HG03139 (cell line): Measurements from ENCODE around the gene KMT2A.
"Not testable (repeated sequence)": the region's sequence is repeated elsewhere in the genome, so short reads cannot be mapped to it uniquely, and the experiment has no call there.

ENCODE experiments used
- ATAC-seq: cut with Tn5 transposase; IDR thresholded peaks from one replicate; pipeline ENCODE4 v1.9.1; 2021; ENCODE audit not compliant: unreplicated experiment

The KMT2A gene

GRCh38 chr11:118434553-118435289 is 1.6 kb upstream of the KMT2A start:
- no peak for ATAC-seq

GRCh38 chr11:118435290-118435892 is 901 bp upstream of the KMT2A start:
- peak; percentile 32 for ATAC-seq

- ATAC-seq: peak; percentile 11
Observed at GRCh38 chr11:118436639-118437207, 431 bp downstream of the KMT2A start.

DNA sequence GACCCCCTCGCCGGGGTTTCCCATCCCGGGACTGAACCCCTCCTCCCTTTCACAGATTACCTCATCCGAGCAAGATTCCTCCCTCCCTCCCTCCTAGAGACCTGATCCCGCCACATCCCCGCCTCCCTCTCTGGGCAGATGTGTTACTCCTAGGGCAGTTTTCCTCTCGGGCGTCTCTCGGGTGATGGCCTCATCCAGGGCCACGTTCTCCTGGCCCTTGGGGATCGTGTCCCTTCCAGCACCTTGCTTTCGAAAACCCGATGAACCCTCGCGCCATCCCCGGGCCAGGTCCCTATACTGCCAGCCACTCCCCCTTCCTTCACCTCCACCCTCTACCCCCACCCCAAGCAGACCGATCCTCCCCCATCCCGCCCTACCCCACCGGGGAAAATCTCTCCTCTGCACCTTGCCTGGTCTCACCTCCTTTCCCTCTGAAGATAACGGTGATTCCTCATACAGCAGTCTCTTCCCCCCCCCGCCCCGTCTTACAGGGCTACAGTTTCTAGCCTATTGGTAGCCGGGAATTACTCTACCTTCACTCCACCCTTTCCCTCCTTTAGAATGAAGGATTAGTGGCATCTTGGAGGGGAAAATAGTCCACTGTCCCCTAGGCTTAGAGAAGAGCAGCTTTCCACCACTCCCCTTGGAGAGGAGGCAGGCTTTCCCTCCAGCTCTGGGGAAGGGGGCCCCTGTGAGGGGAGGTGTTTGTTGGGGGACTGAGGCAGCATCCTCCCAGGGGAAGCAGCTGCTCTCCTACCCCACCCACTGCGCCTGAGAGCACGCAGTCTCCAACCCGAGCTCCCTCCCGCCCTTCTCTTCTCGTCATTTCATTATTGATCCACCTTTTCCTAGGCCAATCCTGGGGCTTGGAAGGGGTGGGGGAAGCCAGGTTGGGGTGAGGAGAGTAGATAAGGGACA is 1.2 kb downstream of the KMT2A start:
- ATAC-seq: no peak

DNA sequence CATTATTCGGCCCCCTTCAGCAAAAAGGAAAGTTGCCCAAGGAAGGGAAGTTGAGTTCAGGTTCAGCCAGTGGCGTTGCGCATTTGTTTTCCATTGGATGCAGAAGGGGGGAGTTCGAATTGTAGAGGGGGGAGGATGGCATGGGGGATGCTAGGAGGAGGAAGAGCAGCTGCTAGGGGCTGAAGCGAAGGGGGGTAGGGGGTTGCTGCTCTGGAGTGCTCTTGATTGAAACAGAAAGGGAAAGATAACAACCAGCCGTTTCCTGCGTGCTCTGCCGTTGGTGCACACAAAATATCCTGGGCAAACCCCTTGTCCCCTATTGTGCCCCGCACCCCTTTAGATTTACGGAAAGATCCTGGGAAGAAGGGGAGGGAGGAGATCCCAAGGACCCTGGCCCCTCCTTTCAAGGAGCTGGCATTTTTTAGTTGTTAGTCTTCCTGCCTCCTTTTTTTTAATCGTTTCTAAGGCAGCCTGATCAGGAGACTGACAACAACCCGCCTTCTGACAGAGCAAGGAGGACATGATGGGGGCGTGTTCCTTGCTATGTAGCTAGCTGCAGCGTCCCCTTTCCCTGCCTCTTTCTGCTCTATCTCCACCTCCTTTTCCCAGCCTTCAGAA is 2.1 kb downstream of the KMT2A start:
- no peak for ATAC-seq

GRCh38 chr11:118439646-118440045 is 3.4 kb downstream of the KMT2A start:
- no peak for ATAC-seq

GRCh38 chr11:118441770-118442275 is 5.5 kb downstream of the KMT2A start:
- no peak for ATAC-seq

DNA sequence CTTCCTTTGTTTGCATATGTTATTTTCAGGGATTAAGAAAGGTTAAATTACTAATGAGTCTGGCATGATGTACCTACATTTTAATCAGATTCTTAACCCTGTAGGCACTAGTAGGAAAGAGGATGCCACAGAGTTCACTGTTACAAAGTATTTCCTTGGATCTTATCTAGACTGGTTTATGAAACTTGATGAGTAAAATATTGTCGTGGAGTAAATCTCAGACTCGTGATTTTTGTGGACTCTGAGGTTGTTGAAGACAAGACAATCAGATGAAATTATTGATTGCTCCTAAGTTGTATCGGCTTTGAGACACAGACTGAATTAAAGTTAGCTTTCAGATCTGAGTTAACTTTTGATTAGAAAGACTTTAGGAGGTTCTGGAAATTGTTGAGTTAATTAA is 6.0 kb downstream of the KMT2A start:
- ATAC-seq: no peak

DNA sequence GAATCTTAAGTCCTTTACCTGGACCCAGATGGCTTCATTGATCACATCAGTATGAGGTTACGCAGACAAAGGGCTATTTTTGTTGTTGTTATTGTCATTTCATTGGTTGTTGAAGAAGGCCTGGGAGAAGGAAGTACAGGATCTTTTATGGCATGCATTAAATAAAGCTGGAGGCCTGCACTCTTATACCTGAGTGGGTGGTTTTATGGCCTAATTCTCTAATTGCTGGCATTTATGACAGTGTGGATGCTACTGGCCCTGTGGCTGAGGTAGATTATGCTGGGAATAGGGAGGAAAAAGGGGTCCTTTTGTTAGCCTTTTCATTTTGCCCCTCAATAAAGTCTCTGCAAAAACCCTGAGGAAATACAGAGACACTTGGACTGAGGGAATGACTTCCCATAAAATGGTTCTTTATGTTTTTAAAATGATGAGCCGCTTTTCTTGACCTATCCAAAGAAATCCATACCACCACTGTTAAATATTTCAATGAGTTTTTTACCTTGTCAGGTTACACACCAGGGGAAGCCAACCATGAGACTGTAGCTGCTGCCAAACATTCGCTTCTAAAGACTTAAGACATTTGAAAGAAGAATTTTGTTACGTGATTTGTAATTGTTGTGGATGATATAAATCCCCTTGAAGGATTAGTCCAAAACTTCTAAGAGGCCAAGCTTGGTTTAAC is 6.8 kb downstream of the KMT2A start:
- no peak for ATAC-seq

GRCh38 chr11:118443590-118444218 is 7.4 kb downstream of the KMT2A start:
- ATAC-seq: no peak

- no peak for ATAC-seq
Observed at GRCh38 chr11:118447423-118447822, 11.1 kb downstream of the KMT2A start.

GRCh38 chr11:118448294-118448693 is 12.0 kb downstream of the KMT2A start:
- peak; percentile 71 for ATAC-seq

DNA sequence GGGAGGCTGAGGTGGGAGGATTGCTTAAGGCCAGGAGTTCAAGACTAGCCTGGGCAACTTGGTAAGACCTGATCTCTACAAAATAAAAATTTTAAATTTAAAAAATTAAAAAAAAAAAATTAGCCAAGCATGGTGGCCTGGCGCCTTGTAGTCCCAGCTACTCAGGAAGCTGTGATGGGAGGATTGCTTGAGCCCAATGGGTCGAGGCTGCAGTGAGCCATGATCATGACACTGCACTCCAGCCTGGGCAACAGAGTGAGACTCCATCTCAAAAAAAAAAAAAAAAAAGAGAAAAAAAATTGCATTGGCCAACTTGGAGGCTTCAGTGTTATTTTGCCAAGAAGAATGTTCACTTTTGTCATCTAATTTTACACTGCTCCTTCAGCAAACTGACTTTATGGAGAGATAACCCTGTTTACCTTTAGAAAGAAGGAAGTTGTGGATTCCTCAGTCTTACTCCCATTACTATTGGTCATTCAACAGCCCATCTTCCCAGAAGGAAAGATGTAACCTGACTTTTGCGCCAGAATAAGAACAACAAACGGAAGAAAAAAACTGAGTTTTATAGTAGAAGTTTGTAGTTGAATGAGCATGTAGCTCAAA is 13.1 kb downstream of the KMT2A start:
- no peak for ATAC-seq

DNA sequence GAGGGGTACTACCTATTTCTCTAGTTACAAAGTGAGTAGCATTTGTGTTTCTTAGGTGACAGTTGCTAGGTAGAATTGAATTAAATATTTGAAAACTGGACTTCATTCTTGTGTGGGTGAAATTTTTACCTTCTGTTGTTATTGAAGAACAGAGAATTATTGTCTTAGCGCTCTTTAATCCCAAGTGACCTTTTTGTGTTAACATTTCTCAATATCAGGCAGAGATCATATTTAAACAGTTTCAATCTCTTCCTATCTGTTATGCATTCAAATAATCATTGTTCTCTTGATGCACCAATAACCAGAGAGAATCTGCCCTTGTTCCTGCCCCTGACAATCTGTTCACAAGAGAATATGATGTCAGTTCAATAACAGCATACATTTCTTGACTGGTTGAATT is 14.2 kb downstream of the KMT2A start:
- no peak for ATAC-seq

DNA sequence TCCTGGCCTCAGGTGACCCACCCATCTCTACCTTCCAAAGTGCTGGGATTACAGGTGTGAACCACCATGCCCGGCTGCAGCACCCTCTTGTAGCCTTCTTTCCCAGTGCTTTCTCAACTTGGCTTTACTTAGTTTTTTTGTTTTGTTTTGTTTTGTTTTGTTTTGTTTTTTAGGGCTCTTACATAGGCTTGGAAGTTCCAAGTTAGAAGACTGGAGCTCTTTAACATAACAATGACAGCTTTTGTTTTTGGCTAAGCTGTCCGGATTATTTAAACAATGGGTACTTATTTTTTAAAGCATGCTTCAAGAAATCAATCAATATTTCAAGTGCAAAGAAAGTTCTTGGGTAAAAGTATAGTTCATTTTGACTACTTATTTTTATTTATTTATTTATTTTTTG is 25.9 kb downstream of the KMT2A start:
- no peak for ATAC-seq

DNA sequence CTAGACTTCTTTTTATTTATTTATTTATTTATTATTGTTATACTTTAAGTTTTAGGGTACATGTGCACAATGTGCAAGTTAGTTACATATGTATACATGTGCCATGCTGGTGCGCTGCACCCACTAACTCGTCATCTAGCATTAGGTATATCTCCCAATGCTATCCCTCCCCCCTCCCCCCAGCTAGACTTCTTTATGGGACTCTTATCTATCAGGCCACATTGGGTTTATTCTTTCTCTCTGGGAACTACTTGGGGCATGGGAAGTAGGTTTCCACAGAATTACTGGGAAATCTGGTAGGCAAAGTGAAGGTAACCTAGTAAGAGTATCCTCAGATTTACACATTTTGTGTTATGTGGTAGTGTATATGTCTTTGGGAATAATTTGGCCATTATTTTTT is 32.7 kb downstream of the KMT2A start:
- not testable (repeated sequence) for ATAC-seq

- ATAC-seq: no peak
Observed at GRCh38 chr11:118471030-118471429, 34.7 kb downstream of the KMT2A start.

DNA sequence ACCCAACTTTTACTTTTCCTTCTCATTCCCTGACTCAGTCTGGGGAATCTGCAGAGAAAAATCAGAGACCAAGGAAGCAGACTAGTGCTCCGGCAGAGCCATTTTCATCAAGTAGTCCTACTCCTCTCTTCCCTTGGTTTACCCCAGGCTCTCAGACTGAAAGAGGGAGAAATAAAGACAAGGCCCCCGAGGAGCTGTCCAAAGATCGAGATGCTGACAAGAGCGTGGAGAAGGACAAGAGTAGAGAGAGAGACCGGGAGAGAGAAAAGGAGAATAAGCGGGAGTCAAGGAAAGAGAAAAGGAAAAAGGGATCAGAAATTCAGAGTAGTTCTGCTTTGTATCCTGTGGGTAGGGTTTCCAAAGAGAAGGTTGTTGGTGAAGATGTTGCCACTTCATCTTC is 37.2 kb downstream of the KMT2A start:
- ATAC-seq: no peak

DNA sequence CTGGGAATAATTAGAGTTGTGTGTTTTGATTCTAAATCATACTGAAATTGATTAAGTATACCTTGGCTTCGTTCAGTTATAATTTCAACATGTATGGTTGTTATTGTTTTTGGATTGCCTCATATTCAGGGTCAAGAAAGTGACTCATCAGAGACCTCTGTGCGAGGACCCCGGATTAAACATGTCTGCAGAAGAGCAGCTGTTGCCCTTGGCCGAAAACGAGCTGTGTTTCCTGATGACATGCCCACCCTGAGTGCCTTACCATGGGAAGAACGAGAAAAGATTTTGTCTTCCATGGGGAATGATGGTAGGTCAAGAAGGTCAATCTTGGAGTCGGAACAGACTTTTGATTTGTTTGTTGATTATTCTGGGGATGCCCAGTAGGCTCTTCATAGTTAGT is 40.4 kb downstream of the KMT2A start:
- ATAC-seq: no peak
